Osteoblast (primary cell): ENCODE results near the gene C1orf174. TPM values are rescaled to one million over a fixed set of nuclear protein-coding genes. Genes with fewer than 3 reads are reported as not detected.
A peak's percentile ranks its signal among the peaks of the same experiment; 100 is the strongest.

ENCODE experiments used
- DNase-seq: peaks from one replicate; pipeline ENCODE4 v3.0.0; 2011; ENCODE audit warnings: low spot score, mixed read lengths; ENCODE audit not compliant: insufficient read length; ENCODE audit errors: missing footprints
- H2AFZ ChIP-seq: 2 replicates; pipeline ENCODE4 v1.6.0; 2011; ENCODE audit warnings: mild to moderate bottlenecking, low read length
- H3K27ac ChIP-seq: 2 replicates; pipeline ENCODE4 v1.5.1; 2011; ENCODE audit warnings: mild to moderate bottlenecking, low read depth, low read length, moderate library complexity
- H3K27me3 ChIP-seq: 2 replicates; pipeline ENCODE4 v1.6.0; 2012; ENCODE audit warnings: mild to moderate bottlenecking, control low read depth, inconsistent platforms, low read length, moderate library complexity; ENCODE audit not compliant: insufficient read depth
- H3K36me3 ChIP-seq: 2 replicates; pipeline ENCODE4 v1.5.1; 2011; ENCODE audit warnings: mild to moderate bottlenecking, low read length, control low read depth, moderate library complexity; ENCODE audit not compliant: insufficient read depth
- H3K4me1 ChIP-seq: 2 replicates; pipeline ENCODE4 v1.5.1; 2011; ENCODE audit warnings: mild to moderate bottlenecking, low read length, control low read depth, moderate library complexity; ENCODE audit not compliant: insufficient read depth
- H3K4me2 ChIP-seq: 2 replicates; pipeline ENCODE4 v1.6.0; 2011; ENCODE audit warnings: mild to moderate bottlenecking, low read length; ENCODE audit not compliant: insufficient read depth
- H3K4me3 ChIP-seq: fragments of 200-600 bp; sonication (generic); 3 replicates; pipeline ENCODE4 v1.5.1; 2012; ENCODE audit warnings: mild to moderate bottlenecking, low read length, inconsistent platforms; ENCODE audit not compliant: insufficient read depth
- H3K79me2 ChIP-seq: 2 replicates; pipeline ENCODE4 v1.6.0; 2012; ENCODE audit warnings: mild to moderate bottlenecking, low read length, control low read depth, inconsistent platforms; ENCODE audit not compliant: insufficient read depth
- H3K9me3 ChIP-seq: 2 replicates; pipeline ENCODE4 v1.5.1; 2011; ENCODE audit warnings: low read depth, low read length, control low read depth
- H4K20me1 ChIP-seq: 2 replicates; pipeline ENCODE4 v1.6.0; 2012; ENCODE audit warnings: mild to moderate bottlenecking, low read length, control low read depth; ENCODE audit not compliant: insufficient read depth
- total RNA-seq: library from RNA; depleted of rRNA; stranded (reverse); fragments of >200 nt; gene quantifications from 2 replicates; pipeline ENCODE4 v1.2.3, GENCODE V29; 2012
- TF ChIP-seq, protein P1 (sequence below): IDR thresholded peaks from 2 replicates; pipeline ENCODE4 v1.5.1; 2011; ENCODE audit warnings: mild to moderate bottlenecking, low read depth, low read length, moderate library complexity; ENCODE audit errors: extremely low read depth

The C1orf174 gene
- total RNA-seq, 1 donor, result 29.3 TPM

DNA sequence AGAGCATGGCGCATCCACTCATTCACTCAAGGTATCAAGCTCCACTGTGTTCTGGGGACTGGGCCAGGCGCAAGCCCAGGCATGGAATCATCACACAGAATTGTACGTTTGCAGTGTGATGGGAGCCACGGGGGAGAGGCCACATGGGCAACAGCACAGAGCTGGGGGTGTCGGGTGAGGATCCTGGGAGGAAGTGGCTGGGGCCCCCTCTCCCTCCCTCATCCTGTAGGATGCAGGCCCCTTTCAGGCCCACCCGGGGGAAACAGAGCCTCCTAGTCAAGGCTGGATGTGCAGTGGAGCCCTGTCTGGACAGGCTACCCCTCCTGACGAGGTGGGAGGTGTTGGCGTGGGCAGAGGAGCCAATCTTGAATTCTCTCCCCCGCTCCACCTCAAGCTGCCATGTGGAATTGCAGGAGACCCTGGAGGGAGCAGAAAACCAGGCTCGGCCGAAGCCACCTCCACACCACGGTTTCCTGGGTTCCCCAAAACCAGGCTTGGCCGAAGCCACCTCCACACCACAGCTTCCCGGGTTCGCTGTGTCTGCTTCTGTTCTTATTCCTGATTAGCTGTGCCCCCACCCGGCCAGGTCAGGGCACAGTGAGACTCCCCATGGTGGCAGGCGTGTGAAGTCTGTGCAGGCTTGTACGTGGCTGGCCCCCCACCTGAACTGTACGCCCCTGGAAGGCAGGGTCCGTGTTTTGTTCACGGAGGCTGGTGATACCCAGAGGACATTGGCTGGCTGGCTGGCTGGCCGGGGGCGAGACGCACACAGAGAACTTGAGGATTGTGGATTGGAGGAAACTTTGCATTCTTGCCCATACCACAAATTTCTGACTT lies 4.2 kb upstream of the C1orf174 start:
- no peak overlapping the region for H2AFZ ChIP-seq
- peaks cover 2% of the 10 kb centered on the region for H4K20me1 ChIP-seq
- peaks cover 2% of the 10 kb centered on the region for H3K4me1 ChIP-seq
- H3K27me3 ChIP-seq, result no peaks in the 10 kb centered on the region
- H3K36me3 ChIP-seq, result no peaks in the 10 kb centered on the region
- no peak overlapping the region for H3K4me2 ChIP-seq
- no peak overlapping the region for H3K4me3 ChIP-seq
- no peak overlapping the region for H3K27ac ChIP-seq
- peak; percentile 65 for DNase-seq
- TF ChIP-seq, protein P1, sequence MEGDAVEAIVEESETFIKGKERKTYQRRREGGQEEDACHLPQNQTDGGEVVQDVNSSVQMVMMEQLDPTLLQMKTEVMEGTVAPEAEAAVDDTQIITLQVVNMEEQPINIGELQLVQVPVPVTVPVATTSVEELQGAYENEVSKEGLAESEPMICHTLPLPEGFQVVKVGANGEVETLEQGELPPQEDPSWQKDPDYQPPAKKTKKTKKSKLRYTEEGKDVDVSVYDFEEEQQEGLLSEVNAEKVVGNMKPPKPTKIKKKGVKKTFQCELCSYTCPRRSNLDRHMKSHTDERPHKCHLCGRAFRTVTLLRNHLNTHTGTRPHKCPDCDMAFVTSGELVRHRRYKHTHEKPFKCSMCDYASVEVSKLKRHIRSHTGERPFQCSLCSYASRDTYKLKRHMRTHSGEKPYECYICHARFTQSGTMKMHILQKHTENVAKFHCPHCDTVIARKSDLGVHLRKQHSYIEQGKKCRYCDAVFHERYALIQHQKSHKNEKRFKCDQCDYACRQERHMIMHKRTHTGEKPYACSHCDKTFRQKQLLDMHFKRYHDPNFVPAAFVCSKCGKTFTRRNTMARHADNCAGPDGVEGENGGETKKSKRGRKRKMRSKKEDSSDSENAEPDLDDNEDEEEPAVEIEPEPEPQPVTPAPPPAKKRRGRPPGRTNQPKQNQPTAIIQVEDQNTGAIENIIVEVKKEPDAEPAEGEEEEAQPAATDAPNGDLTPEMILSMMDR, result no peak
- no peaks in the 10 kb centered on the region for H3K9me3 ChIP-seq
- H3K79me2 ChIP-seq, result peaks cover 9% of the 10 kb centered on the region

DNA sequence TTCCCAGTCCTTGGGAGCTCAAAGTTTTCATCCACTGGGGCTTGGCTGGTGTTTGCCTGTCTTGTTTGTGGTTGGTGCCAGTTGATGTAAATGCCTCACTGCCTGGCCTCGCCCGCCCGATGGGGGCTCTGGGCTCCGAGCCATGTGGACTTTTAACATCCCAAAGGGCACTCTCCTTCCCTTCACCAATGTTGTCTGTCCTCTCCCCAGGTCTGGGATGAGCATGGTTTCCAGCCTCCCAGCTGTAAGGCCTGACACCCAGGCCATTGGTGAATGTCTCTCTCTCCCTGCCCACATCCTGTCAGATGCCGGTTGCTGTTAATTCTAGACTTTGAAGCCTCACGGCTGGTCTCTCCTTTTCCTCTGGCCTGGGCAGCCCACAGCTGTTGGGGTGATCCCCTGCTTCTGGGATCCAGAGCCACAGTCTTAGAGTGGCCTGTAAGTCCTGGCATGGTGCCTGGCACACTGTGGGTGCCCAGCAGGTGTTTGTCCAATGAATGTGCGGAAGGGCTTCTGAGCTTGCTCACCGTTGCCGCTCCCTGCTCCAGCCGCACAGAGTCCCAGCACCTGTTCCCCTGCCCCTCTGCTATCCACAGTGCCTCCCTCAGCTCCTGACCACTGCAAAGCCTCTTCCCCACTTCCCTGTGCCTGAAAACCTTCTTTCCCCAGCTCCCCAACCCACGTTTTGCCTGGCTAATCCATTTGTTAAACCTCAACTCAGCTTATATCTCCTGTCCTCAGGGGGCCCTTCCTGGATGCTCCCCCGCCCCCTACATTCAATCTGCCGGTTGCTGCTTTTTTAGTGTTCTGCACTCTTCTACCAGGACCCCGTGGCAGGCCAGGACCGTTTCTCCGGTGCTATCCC lies 3.3 kb upstream of the C1orf174 start:
- DNase-seq, result peak; percentile 77
- no peak overlapping the region for H2AFZ ChIP-seq
- no peaks in the 10 kb centered on the region for H3K27me3 ChIP-seq
- TF ChIP-seq, protein P1, result no peak
- H3K27ac ChIP-seq, result no peak overlapping the region
- H3K4me3 ChIP-seq, result no peak overlapping the region
- H3K4me2 ChIP-seq, result no peak overlapping the region
- H3K36me3 ChIP-seq, result no peaks in the 10 kb centered on the region
- H4K20me1 ChIP-seq, result peaks cover 3% of the 10 kb centered on the region
- H3K79me2 ChIP-seq, result peaks cover 18% of the 10 kb centered on the region
- no peaks in the 10 kb centered on the region for H3K9me3 ChIP-seq
- peaks cover 8% of the 10 kb centered on the region for H3K4me1 ChIP-seq

DNA sequence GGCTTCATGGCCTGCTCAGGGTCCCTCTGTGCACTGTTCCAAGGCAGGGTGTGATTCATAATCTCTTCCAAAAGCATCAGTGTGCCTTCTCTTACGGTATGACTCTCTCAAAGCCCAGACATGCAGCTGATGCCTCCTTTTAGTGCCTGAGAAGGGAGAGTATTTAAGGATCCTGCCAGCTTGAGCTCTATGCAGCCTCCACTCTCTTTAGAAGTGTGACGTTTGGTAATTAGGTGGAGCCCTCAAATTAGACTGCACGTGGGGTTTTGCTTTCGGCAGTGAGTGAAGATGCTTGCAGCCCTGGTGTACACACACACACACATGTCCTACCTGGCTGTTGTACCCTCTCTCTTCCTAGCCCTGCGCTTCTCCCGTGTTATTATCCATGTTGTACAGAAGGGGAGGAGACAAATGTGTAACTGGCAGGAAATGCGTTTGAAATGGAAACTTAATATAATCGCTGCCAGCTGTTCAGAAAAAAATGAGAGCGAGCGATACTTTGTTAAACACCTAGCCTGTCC lies 2.6 kb upstream of the C1orf174 start:
- Histone ChIP-seq H3K9me3 (no peaks in the 10 kb centered on the region), H3K4me3 (no peak overlapping the region), H3K27ac (no peak overlapping the region), H3K4me1 (peaks cover 9% of the 10 kb centered on the region), H3K36me3 (no peaks in the 10 kb centered on the region), H3K27me3 (no peaks in the 10 kb centered on the region), H2AFZ (peak overlapping the region; percentile 47), H4K20me1 (peaks cover 3% of the 10 kb centered on the region), H3K79me2 (peaks cover 25% of the 10 kb centered on the region), H3K4me2 (no peak overlapping the region)
- TF ChIP-seq, protein P1, result no peak
- DNase-seq, result peak; percentile 52

DNA sequence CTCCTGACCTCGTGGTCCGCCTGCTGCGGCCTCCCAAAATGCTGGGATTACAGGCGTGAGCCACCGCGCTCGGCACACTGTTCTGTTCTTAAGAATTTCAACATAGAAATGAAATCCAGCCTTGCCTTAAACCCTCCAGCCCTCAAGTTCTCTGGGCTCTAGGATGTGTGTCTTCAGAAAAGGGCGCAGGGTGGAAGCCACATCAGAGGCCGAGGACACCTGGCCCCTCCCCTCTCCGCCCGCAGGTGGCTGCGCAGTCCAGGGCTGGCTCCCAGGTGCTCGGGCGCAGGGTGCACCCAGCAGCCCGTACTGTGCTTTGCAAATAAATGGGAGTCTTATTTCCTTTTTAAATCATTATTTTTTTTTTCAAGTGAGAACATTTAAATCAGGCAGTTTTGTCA lies 2.0 kb upstream of the C1orf174 start:
- no peak overlapping the region for H2AFZ ChIP-seq
- no peaks in the 10 kb centered on the region for H3K27me3 ChIP-seq

More for the DNA sequence above, 2.0 kb upstream of the C1orf174 start:
- H3K9me3 ChIP-seq, result no peaks in the 10 kb centered on the region
- H3K36me3 ChIP-seq, result no peaks in the 10 kb centered on the region
- no peak overlapping the region for H3K4me3 ChIP-seq
- H3K27ac ChIP-seq, result no peak overlapping the region
- peak; percentile 58 for DNase-seq
- TF ChIP-seq, protein P1, result no peak
- no peak overlapping the region for H3K4me2 ChIP-seq
- peaks cover 29% of the 10 kb centered on the region for H3K79me2 ChIP-seq
- peaks cover 9% of the 10 kb centered on the region for H3K4me1 ChIP-seq
- peaks cover 3% of the 10 kb centered on the region for H4K20me1 ChIP-seq
